Effector memory CD8-positive, alpha-beta T cell (primary cell): Measurements from ENCODE around the gene ITGB1.

Experiments used
- ATAC-seq: fragments of 150-1000 bp; cut with Tn5 transposase; replicated peaks from 2 replicates; pipeline ENCODE4 v1.10.0; 2021; ENCODE audit warnings: mild to moderate bottlenecking, moderate library complexity
- DNase-seq, 3 experiments: peaks; one replicate each; pipeline ENCODE4 v3.0.0; 2021
- H3K27ac Mint-ChIP-seq, 2 donors: one replicate each; pipeline ENCODE4 v1.8.0; 2022; ENCODE audit warnings: mild to moderate bottlenecking in 2 of 2, mixed read lengths in 2 of 2, moderate library complexity in 2 of 2
- H3K27me3 Mint-ChIP-seq, 2 donors: one replicate each; pipeline ENCODE4 v1.8.0; 2022; ENCODE audit warnings: mixed read lengths in 2 of 2
- H3K36me3 Mint-ChIP-seq: one replicate; pipeline ENCODE4 v1.8.0; 2022; ENCODE audit warnings: mild to moderate bottlenecking, moderate library complexity, mixed read lengths; ENCODE audit not compliant: insufficient read depth
- H3K4me1 Mint-ChIP-seq, 2 donors: one replicate each; pipeline ENCODE4 v1.8.0; 2022; ENCODE audit warnings: low read depth in 2 of 2, mixed read lengths in 2 of 2
- H3K4me3 Mint-ChIP-seq, 2 donors: one replicate each; pipeline ENCODE4 v1.8.0; 2022; ENCODE audit warnings: mild to moderate bottlenecking in 2 of 2, mixed read lengths in 2 of 2, moderate library complexity in 2 of 2
- H3K9me3 Mint-ChIP-seq, 2 donors: one replicate each; pipeline ENCODE4 v1.8.0; 2022; ENCODE audit warnings: mixed read lengths in 2 of 2

ITGB1 gene

GRCh38 chr10:32972929-32973328, 14.9 kb upstream of the ITGB1 start:
- no peaks in the 10 kb centered on the region for H3K9me3 Mint-ChIP-seq
- no peaks in the 10 kb centered on the region for H3K27me3 Mint-ChIP-seq
- DNase-seq (no peak), ATAC-seq (no peak)
- no peak overlapping the region for H3K4me3 Mint-ChIP-seq
- peaks cover 2% of the 10 kb centered on the region for H3K36me3 Mint-ChIP-seq
- H3K4me1 Mint-ChIP-seq, result no peaks in the 10 kb centered on the region
- H3K27ac Mint-ChIP-seq, result no peak overlapping the region

- peaks cover 2% of the 10 kb centered on the region for H3K36me3 Mint-ChIP-seq
- H3K27me3 Mint-ChIP-seq, result no peaks in the 10 kb centered on the region
- no peak for DNase-seq
- H3K4me1 Mint-ChIP-seq, result no peaks in the 10 kb centered on the region
- no peaks in the 10 kb centered on the region for H3K9me3 Mint-ChIP-seq
- no peak overlapping the region for H3K27ac Mint-ChIP-seq
- H3K4me3 Mint-ChIP-seq, result no peak overlapping the region
- ATAC-seq, result no peak
Observed at GRCh38 chr10:32972460-32972859, 14.4 kb upstream of the ITGB1 start.

- DNase-seq (no peak), ATAC-seq (no peak)
- no peak overlapping the region for H3K27ac Mint-ChIP-seq
- H3K9me3 Mint-ChIP-seq, result no peaks in the 10 kb centered on the region
- no peak overlapping the region for H3K4me3 Mint-ChIP-seq
- H3K27me3 Mint-ChIP-seq, result no peaks in the 10 kb centered on the region
- no peaks in the 10 kb centered on the region for H3K4me1 Mint-ChIP-seq
- H3K36me3 Mint-ChIP-seq, result peaks cover 2% of the 10 kb centered on the region
Observed at GRCh38 chr10:32971536-32972091, 13.6 kb upstream of the ITGB1 start.

- ATAC-seq, result no peak
- H3K27ac Mint-ChIP-seq, result no peak overlapping the region
- H3K4me1 Mint-ChIP-seq, result no peaks in the 10 kb centered on the region
- no peaks in the 10 kb centered on the region for H3K27me3 Mint-ChIP-seq
- no peak overlapping the region for H3K4me3 Mint-ChIP-seq
- no peaks in the 10 kb centered on the region for H3K9me3 Mint-ChIP-seq
- H3K36me3 Mint-ChIP-seq, result peaks cover 2% of the 10 kb centered on the region
- DNase-seq, result no peak
Observed at GRCh38 chr10:32970910-32971309, 12.9 kb upstream of the ITGB1 start.

- no peak overlapping the region for H3K27ac Mint-ChIP-seq
- ATAC-seq (no peak), DNase-seq (no peak)
- H3K9me3 Mint-ChIP-seq, result no peaks in the 10 kb centered on the region
- no peak overlapping the region for H3K4me3 Mint-ChIP-seq
- H3K36me3 Mint-ChIP-seq, result no peaks in the 10 kb centered on the region
- H3K27me3 Mint-ChIP-seq, result no peaks in the 10 kb centered on the region
- peaks cover 7 to 13% of the 10 kb centered on the region in 2 donors for H3K4me1 Mint-ChIP-seq
Observed at GRCh38 chr10:32964270-32964669, 6.2 kb upstream of the ITGB1 start.

- no peak overlapping the region for H3K4me3 Mint-ChIP-seq
- ATAC-seq (no peak), DNase-seq (no peak)
- H3K9me3 Mint-ChIP-seq, result no peaks in the 10 kb centered on the region
- no peaks in the 10 kb centered on the region for H3K27me3 Mint-ChIP-seq
- peaks cover 5% of the 10 kb centered on the region for H3K36me3 Mint-ChIP-seq
- no peak overlapping the region for H3K27ac Mint-ChIP-seq
- H3K4me1 Mint-ChIP-seq, result peaks cover 15 to 22% of the 10 kb centered on the region in 2 donors
Observed at GRCh38 chr10:32963096-32963495, 5.1 kb upstream of the ITGB1 start.

- Mint-ChIP-seq H3K4me1 (peaks cover 15 to 22% of the 10 kb centered on the region in 2 donors), H3K27ac (no peak overlapping the region), H3K27me3 (no peaks in the 10 kb centered on the region), H3K9me3 (no peaks in the 10 kb centered on the region), H3K36me3 (peaks cover 5% of the 10 kb centered on the region), H3K4me3 (no peak overlapping the region)
- DNase-seq (no peak), ATAC-seq (no peak)
Observed at GRCh38 chr10:32962521-32962920, 4.5 kb upstream of the ITGB1 start.

GRCh38 chr10:32961895-32962369, 3.9 kb upstream of the ITGB1 start:
- peaks cover 15 to 22% of the 10 kb centered on the region in 2 donors for H3K4me1 Mint-ChIP-seq
- ATAC-seq (no peak), DNase-seq (no peak)
- H3K9me3 Mint-ChIP-seq, result no peaks in the 10 kb centered on the region
- H3K36me3 Mint-ChIP-seq, result peaks cover 5% of the 10 kb centered on the region
- no peak overlapping the region for H3K27ac Mint-ChIP-seq
- H3K27me3 Mint-ChIP-seq, result no peaks in the 10 kb centered on the region
- H3K4me3 Mint-ChIP-seq, result no peak overlapping the region

GRCh38 chr10:32961343-32961894, 3.4 kb upstream of the ITGB1 start:
- no peak for DNase-seq
- peaks cover 8% of the 10 kb centered on the region for H3K36me3 Mint-ChIP-seq
- H3K9me3 Mint-ChIP-seq, result no peaks in the 10 kb centered on the region
- no peaks in the 10 kb centered on the region for H3K27me3 Mint-ChIP-seq
- ATAC-seq, result no peak
- peaks cover 15 to 22% of the 10 kb centered on the region in 2 donors for H3K4me1 Mint-ChIP-seq
- no peak overlapping the region for H3K27ac Mint-ChIP-seq
- no peak overlapping the region for H3K4me3 Mint-ChIP-seq

- H3K27ac Mint-ChIP-seq, result no peak overlapping the region
- H3K36me3 Mint-ChIP-seq, result peaks cover 18% of the 10 kb centered on the region
- H3K9me3 Mint-ChIP-seq, result no peaks in the 10 kb centered on the region
- H3K4me3 Mint-ChIP-seq, result no peak overlapping the region
- DNase-seq (no peak), ATAC-seq (no peak)
- peaks cover 22 to 27% of the 10 kb centered on the region in 2 donors for H3K4me1 Mint-ChIP-seq
- no peaks in the 10 kb centered on the region for H3K27me3 Mint-ChIP-seq
Observed at GRCh38 chr10:32960022-32960421, 2.0 kb upstream of the ITGB1 start.

- no peak for DNase-seq
- H3K27ac Mint-ChIP-seq, result peak overlapping the region; percentile 80 to 98
- H3K4me1 Mint-ChIP-seq, result peaks cover 26 to 35% of the 10 kb centered on the region in 2 donors
- peak overlapping the region; percentile 87 to 90 for H3K4me3 Mint-ChIP-seq
- H3K27me3 Mint-ChIP-seq, result no peaks in the 10 kb centered on the region
- no peaks in the 10 kb centered on the region for H3K9me3 Mint-ChIP-seq
- peaks cover 19% of the 10 kb centered on the region for H3K36me3 Mint-ChIP-seq
- no peak for ATAC-seq
Observed at GRCh38 chr10:32959006-32959920, 1.2 kb upstream of the ITGB1 start.

- ATAC-seq (peak; percentile 31), DNase-seq (peak in 2 of 3 experiments; percentile 21 to 33)
- peaks cover 28% of the 10 kb centered on the region for H3K36me3 Mint-ChIP-seq
- H3K4me3 Mint-ChIP-seq, result peak overlapping the region; percentile 84 to 90
- H3K9me3 Mint-ChIP-seq, result no peaks in the 10 kb centered on the region
- peaks cover 36 to 49% of the 10 kb centered on the region in 2 donors for H3K4me1 Mint-ChIP-seq
- H3K27ac Mint-ChIP-seq, result peak overlapping the region; percentile 72 to 77
- H3K27me3 Mint-ChIP-seq, result no peaks in the 10 kb centered on the region
Observed at GRCh38 chr10:32957341-32958084, 517 bp downstream of the ITGB1 start.
